Measurements from ENCODE around the gene MCL1.

- TF ChIP-seq, protein P1, sequence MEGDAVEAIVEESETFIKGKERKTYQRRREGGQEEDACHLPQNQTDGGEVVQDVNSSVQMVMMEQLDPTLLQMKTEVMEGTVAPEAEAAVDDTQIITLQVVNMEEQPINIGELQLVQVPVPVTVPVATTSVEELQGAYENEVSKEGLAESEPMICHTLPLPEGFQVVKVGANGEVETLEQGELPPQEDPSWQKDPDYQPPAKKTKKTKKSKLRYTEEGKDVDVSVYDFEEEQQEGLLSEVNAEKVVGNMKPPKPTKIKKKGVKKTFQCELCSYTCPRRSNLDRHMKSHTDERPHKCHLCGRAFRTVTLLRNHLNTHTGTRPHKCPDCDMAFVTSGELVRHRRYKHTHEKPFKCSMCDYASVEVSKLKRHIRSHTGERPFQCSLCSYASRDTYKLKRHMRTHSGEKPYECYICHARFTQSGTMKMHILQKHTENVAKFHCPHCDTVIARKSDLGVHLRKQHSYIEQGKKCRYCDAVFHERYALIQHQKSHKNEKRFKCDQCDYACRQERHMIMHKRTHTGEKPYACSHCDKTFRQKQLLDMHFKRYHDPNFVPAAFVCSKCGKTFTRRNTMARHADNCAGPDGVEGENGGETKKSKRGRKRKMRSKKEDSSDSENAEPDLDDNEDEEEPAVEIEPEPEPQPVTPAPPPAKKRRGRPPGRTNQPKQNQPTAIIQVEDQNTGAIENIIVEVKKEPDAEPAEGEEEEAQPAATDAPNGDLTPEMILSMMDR (tag by site-specific recombination; IDR thresholded peaks at IDR 0.05): peak; percentile 90
- TF ChIP-seq, protein P2, sequence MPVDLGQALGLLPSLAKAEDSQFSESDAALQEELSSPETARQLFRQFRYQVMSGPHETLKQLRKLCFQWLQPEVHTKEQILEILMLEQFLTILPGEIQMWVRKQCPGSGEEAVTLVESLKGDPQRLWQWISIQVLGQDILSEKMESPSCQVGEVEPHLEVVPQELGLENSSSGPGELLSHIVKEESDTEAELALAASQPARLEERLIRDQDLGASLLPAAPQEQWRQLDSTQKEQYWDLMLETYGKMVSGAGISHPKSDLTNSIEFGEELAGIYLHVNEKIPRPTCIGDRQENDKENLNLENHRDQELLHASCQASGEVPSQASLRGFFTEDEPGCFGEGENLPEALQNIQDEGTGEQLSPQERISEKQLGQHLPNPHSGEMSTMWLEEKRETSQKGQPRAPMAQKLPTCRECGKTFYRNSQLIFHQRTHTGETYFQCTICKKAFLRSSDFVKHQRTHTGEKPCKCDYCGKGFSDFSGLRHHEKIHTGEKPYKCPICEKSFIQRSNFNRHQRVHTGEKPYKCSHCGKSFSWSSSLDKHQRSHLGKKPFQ (tag by site-specific recombination; IDR thresholded peaks at IDR 0.05): no peak
- TF ChIP-seq ZFP37 (tag by site-specific recombination; IDR thresholded peaks at IDR 0.05): no peak
Measured at GRCh38 chr1:150560011-150560438, 19.4 kb downstream of the MCL1 start.

Data from HEK293 (cell line).